ENCODE data around the gene PER3. TPM values are rescaled to one million over a fixed set of nuclear protein-coding genes. Genes with fewer than 3 reads are reported as not detected.

Gene PER3
- total and polyA plus RNA-seq, 2 of the 8 experiments (the other 6 are each of a cell fraction or from before 2014, with no cell fraction given), result 8.3 to 9.3 TPM

GRCh38 chr1:7893529-7894180 lies 109.6 kb downstream of the PER3 start:
- Histone ChIP-seq H4K5ac (ENCODE audit: insufficient read length, low read depth, low read length) (no peak overlapping the region), H3K9ac (replicated peaks in 1 of 4; ENCODE audit: extremely low read depth in 1 of 4, low read depth in 3 of 4, low read length in 3 of 4) (no peak overlapping the region), H3K36me3 (ENCODE audit: control insufficient read depth in 2 of 4, insufficient read depth in 4 of 4, low read length in 3 of 4) (no peaks in the 10 kb centered on the region), H3K4me3 (ENCODE audit: extremely low read depth in 1 of 4, insufficient read depth in 2 of 4, low read depth in 3 of 4, low read length in 4 of 4) (no peak overlapping the region), H3K27ac (ENCODE audit: low read depth, low read length) (no peak overlapping the region), H3K4ac (replicated peaks; ENCODE audit: insufficient read length, low read depth, low read length) (no peak overlapping the region), H4K20me1 (replicated peaks in 1 of 2; ENCODE audit: control insufficient read depth in 1 of 2, insufficient read depth in 2 of 2, low read length in 2 of 2) (no peaks in the 10 kb centered on the region), H3K79me1 (ENCODE audit: low read depth, low read length) (no peaks in the 10 kb centered on the region), H3K56ac (replicated peaks; ENCODE audit: insufficient read length, low read depth, low read length) (no peak overlapping the region), H3K14ac (ENCODE audit: insufficient read length) (no peak overlapping the region), H2BK120ac (replicated peaks; ENCODE audit: low read depth, low read length) (no peak overlapping the region), H2BK5ac (ENCODE audit: low read depth, low read length) (no peak overlapping the region), H4K8ac (ENCODE audit: extremely low read depth, insufficient read depth, low read length) (no peak overlapping the region), H3K23me2 (ENCODE audit: low read depth, low read length) (no peaks in the 10 kb centered on the region), H3K4me2 (ENCODE audit: insufficient read depth in 1 of 2, low read depth in 2 of 2, low read length in 2 of 2) (no peak overlapping the region), H2BK20ac (ENCODE audit: low read length) (no peak overlapping the region), H3K23ac (ENCODE audit: insufficient read length) (no peak overlapping the region), H2AK5ac (ENCODE audit: low read depth, low read length) (no peak overlapping the region), H3K18ac (ENCODE audit: extremely low read depth, low read length) (no peak overlapping the region), H2AFZ (ENCODE audit: low read length) (no peak overlapping the region), H4K91ac (replicated peaks; ENCODE audit: insufficient read length, low read length) (no peak overlapping the region), H3K27me3 (replicated peaks in 1 of 4; ENCODE audit: control insufficient read depth in 3 of 4, extremely low read depth in 1 of 4, insufficient read depth in 3 of 4, low read length in 3 of 4) (no peaks in the 10 kb centered on the region), H2BK12ac (ENCODE audit: low read depth, low read length) (no peak overlapping the region), H2BK15ac (ENCODE audit: low read length) (no peak overlapping the region), H3K4me1 (replicated peaks in 1 of 4; ENCODE audit: control insufficient read depth in 3 of 4, insufficient read depth in 4 of 4, low read length in 3 of 4) (no peaks in the 10 kb centered on the region), H3K79me2 (ENCODE audit: control insufficient read depth in 1 of 2, insufficient read depth in 2 of 2, low read length in 2 of 2) (no peaks in the 10 kb centered on the region), H3K9me3 (ENCODE audit: insufficient read depth in 2 of 2, low read depth in 1 of 2, low read length in 1 of 2) (peaks cover 0 to 3% of the 10 kb centered on the region in 2 experiments; a peak in 1 of 4 replicates)
- FAIRE-seq (no peak), DNase-seq (ENCODE audit: low read depth in 1 of 2, low spot score in 2 of 2) (no peak)
- no peak for TF ChIP-seq TCF12 (IDR thresholded peaks at IDR 0.05; ENCODE audit: low read depth, low read length)
- TF ChIP-seq CEBPB (IDR thresholded peaks at IDR 0.05; ENCODE audit: low read depth, low read length), result no peak
- TF ChIP-seq POLR2AphosphoS5 (IDR thresholded peaks at IDR 0.05; ENCODE audit: low read depth, low read length), result no peak
- no peak for TF ChIP-seq TEAD4 (IDR thresholded peaks at IDR 0.05; ENCODE audit: low read depth, low read length)
- TF ChIP-seq NRF1 (IDR thresholded peaks at IDR 0.05; ENCODE audit: low read depth, low read length), result no peak
- TF ChIP-seq POLR2A (IDR thresholded peaks at IDR 0.05; ENCODE audit: control extremely low read depth in 1 of 2, low read depth in 2 of 2, low read length in 2 of 2), result no peak
- ChIA-PET POLR2A (ENCODE audit: partially characterized antibody) (no interaction called here), CTCF (ENCODE audit: partially characterized antibody) (interaction anchor here (0.7 to 1.5 kb wide), 3 partner anchors 10 to 919 kb away, joined by 3 to 6 read pairs (median 4); no protein-coding TSS in a partner anchor)
- 90 to 100% methylated on average over 3 to 13 of the region's 13 CpGs for WGBS, 2 experiments (ENCODE audit: extremely low coverage in 1 of 2, insufficient coverage in 1 of 2, insufficient read length in 1 of 2, insufficient replicate concordance in 2 of 2, low coverage in 1 of 2, low lambda C conversion rate in 2 of 2, missing lambda C conversion rate in 1 of 2)

All from H1 (cell line).